T-helper 1 cell treated with Interleukin-12 subunit alpha and Interleukin-12 subunit beta and Interleukin-4 antibody, amounts not matched to agents 30 μg/mL and 1 μg/mL, for 36 hours (primary cell): Measurements from ENCODE around the gene SLC8A1.

Experiments
- H3K27ac Mint-ChIP-seq: one replicate; pipeline ENCODE4 v1.8.0; 2021; ENCODE audit warnings: mild to moderate bottlenecking, mixed read lengths
- H3K27me3 Mint-ChIP-seq: one replicate; pipeline ENCODE4 v1.8.0; 2021; ENCODE audit warnings: low read depth, mixed read lengths
- H3K36me3 Mint-ChIP-seq: one replicate; pipeline ENCODE4 v1.8.0; 2021; ENCODE audit warnings: low read depth, mixed read lengths
- H3K4me1 Mint-ChIP-seq: one replicate; pipeline ENCODE4 v1.8.0; 2021; ENCODE audit warnings: low read depth, mixed read lengths
- H3K4me3 Mint-ChIP-seq: one replicate; pipeline ENCODE4 v1.8.0; 2021; ENCODE audit warnings: mild to moderate bottlenecking, moderate library complexity, mixed read lengths
- H3K9me3 Mint-ChIP-seq: one replicate; pipeline ENCODE4 v1.8.0; 2021; ENCODE audit warnings: mixed read lengths

SLC8A1 gene

DNA sequence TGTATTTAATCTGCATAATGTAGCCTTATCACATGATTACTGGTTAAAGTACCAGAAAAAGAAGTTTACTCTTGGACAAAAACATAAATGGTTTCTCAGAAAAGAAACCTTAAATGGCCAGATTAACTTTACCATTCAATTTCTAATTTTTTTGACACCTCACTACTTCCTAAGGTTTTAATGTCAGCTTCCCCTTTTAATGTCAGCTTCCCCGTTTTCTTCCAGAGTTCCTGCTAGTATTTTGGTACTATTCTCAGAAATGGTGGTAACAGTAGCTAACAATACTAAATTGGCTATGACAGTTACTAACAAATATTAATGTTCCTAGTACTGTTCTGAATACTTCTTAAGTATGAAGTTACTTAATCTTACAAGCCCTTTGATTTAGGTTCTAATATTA lies 22.4 kb upstream of the SLC8A1 start:
- Mint-ChIP-seq H3K4me1 (no peaks in the 10 kb centered on the region), H3K36me3 (no peaks in the 10 kb centered on the region), H3K27me3 (no peaks in the 10 kb centered on the region), H3K4me3 (no peak overlapping the region), H3K27ac (no peak overlapping the region), H3K9me3 (no peaks in the 10 kb centered on the region)

DNA sequence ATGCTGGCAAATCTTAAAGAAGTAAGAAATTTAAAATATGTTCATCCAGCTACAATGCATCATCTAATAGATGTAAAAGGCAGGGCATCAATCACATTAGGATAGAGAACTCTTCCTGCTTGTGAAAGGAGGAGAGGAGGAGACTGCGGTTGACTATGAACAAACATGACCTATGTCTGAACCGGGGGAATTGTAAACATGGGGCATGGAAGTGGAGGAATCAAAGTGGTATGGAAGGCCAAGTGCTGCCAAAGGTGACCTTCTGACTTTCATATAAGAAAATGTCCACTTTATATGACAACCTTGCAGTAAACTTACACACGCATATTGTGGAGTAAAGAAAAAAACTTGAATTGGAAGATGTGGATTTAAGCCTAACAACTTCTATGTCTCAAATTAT lies 20.0 kb upstream of the SLC8A1 start:
- no peaks in the 10 kb centered on the region for H3K27me3 Mint-ChIP-seq
- H3K9me3 Mint-ChIP-seq: no peaks in the 10 kb centered on the region
- H3K27ac Mint-ChIP-seq: no peak overlapping the region
- H3K4me3 Mint-ChIP-seq: no peak overlapping the region
- no peaks in the 10 kb centered on the region for H3K4me1 Mint-ChIP-seq
- H3K36me3 Mint-ChIP-seq: no peaks in the 10 kb centered on the region

DNA sequence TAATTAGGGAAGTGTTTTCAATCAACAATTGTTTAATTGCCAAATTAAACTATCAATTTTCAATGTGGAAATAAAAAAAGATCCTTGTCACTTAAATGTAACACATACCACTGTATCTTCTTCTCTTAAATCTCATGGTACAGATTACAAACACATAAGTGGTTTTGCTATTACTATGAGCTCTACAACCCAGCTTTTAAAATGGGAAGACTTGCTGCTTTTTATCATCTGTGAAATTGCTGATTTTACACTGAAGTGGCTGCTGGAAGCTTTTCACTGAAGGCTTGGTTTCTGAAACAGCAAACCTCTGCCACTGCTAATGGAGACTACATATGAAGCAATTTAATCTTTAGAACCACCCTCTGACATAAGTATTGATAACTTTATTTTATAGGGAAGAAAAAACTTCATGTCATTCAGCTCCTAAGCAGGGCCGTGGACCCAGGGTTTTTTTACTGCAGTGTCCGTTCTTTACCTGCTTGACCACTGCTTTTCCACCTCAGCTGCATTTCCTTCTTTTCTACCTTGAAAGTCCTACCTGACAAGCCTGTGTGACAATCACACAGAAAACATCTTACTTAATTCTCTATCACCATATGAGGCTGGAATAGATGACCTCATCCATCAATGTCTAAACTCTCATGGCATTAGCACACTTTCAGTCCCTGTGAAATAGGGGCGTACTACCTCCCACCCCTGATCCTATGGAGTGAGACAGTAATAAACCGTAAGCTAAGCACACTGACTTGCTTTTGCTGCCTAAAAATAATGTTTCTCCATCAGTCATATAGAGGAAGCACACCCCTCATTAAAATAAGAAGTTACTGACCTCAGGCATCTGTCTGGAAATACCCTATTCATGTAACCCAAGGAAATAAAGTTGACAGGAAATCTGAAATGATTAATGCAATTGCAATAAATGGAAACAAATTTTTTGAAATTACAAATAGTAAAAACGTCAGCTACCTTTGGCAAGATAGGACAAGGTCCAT lies 19.2 kb upstream of the SLC8A1 start:
- H3K4me3 Mint-ChIP-seq: no peak overlapping the region
- H3K36me3 Mint-ChIP-seq: no peaks in the 10 kb centered on the region
- no peaks in the 10 kb centered on the region for H3K4me1 Mint-ChIP-seq
- no peak overlapping the region for H3K27ac Mint-ChIP-seq
- no peaks in the 10 kb centered on the region for H3K9me3 Mint-ChIP-seq
- H3K27me3 Mint-ChIP-seq: no peaks in the 10 kb centered on the region

DNA sequence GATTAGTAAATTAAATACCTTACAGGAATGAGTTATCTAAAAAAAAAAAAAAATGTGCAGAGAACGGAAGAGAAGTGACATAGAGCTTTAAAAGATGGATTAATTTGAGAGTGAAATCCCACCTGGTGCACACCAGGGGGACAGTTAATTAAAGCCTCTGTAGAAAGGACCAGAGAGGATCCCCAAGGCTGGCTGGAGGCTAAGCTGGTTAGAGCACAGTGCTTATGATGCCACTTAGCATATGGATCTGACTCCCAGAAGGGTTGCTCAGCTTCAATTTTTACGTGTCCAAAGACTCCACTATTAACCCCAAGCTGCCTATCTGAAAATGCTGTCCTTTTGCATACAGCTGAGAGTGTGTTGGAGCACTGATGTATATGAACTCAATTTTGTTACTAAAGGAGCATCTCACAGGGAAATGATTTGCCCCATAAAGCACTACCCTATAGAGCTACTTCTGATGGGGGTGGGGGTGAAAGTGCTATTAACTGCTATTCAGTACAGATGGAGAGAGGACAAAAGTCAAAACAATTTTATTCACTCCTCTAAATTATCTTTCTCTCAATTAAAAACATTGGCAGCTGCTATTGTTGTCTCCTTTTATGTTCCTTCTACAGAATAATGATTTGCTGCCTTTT lies 15.2 kb upstream of the SLC8A1 start:
- Mint-ChIP-seq H3K9me3 (no peaks in the 10 kb centered on the region), H3K27ac (no peak overlapping the region)

DNA sequence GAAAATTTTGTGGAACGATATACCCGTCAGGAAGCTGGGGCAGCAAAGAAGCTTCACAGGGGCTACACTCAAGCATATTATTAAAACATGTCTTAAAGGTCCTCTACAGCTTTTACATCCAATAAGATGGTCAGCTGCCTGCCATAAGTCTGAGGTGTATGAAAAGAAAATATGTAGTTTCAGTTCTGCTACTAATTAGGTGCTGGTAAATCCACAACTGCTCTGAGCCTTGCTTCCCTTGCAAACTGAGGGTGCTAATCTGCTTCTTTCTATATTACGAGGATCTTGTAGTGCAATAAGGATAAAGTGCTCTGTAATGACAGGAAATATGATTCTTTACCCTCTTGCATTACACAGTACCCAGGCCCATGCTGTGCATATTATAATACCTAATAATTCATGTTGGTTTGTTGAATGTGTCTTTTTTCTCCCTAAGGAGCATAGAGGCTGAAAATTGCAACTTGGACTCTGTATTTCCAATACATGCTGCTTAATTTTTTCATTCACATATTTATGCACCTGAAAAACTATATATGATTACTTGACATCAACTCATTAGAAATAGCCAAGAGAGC lies 14.5 kb upstream of the SLC8A1 start:
- Mint-ChIP-seq H3K4me3 (no peak overlapping the region), H3K27me3 (no peaks in the 10 kb centered on the region), H3K4me1 (no peaks in the 10 kb centered on the region), H3K36me3 (no peaks in the 10 kb centered on the region), H3K9me3 (no peaks in the 10 kb centered on the region), H3K27ac (no peak overlapping the region)

More for the DNA sequence above, 15.2 kb upstream of the SLC8A1 start:
- Mint-ChIP-seq H3K4me1 (no peaks in the 10 kb centered on the region), H3K27me3 (no peaks in the 10 kb centered on the region), H3K36me3 (no peaks in the 10 kb centered on the region), H3K4me3 (no peak overlapping the region)

DNA sequence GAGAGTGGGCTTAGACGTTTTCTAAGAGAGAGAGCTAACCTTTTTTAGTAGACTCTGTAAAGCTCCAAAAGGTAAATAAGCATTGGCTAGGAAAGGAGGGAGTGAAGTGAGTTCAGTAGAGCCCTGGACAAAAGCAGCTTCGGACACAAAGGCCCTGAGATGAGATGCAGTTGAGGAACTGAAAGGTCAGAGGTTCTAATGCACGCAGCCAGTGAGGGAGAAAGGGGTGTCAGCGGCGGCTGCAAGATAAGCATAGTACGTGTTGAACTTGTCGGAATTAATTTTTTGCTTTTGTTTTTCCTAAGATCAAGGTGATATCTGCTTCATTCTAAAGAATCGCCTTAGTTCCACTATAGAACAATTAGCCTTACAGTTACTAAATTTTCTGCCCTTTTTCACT lies 11.2 kb upstream of the SLC8A1 start:
- no peak overlapping the region for H3K27ac Mint-ChIP-seq
- no peaks in the 10 kb centered on the region for H3K36me3 Mint-ChIP-seq
- H3K27me3 Mint-ChIP-seq: no peaks in the 10 kb centered on the region
- no peaks in the 10 kb centered on the region for H3K4me1 Mint-ChIP-seq
- H3K9me3 Mint-ChIP-seq: no peaks in the 10 kb centered on the region
- no peak overlapping the region for H3K4me3 Mint-ChIP-seq

DNA sequence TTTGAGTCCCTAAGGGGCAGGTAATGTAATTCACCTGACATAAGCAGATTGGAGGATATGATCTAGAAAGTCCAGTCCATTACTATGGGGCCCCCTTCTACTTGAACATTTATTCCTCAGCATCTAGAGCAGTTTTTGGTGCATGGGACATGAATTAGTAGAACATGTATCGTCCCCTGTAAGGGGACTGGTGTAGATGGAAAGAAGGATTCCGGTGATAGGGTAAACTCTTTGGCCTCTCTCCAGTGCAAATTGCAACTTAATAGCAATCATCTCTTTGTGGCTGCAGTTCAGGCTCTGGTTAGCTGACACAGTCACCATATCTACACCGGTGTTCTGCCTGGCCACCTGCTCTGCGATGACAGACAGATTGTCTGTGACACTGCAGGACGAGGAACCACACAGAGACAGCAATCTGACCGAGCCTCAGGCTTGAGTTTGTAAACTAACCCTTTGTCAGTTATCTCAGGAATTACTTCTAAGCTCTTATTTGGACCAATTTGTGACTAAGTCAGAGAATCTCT lies 6.4 kb upstream of the SLC8A1 start:
- Mint-ChIP-seq H3K36me3 (no peaks in the 10 kb centered on the region), H3K27ac (no peak overlapping the region), H3K4me1 (no peaks in the 10 kb centered on the region), H3K9me3 (no peaks in the 10 kb centered on the region), H3K4me3 (no peak overlapping the region), H3K27me3 (peaks cover 24% of the 10 kb centered on the region)

DNA sequence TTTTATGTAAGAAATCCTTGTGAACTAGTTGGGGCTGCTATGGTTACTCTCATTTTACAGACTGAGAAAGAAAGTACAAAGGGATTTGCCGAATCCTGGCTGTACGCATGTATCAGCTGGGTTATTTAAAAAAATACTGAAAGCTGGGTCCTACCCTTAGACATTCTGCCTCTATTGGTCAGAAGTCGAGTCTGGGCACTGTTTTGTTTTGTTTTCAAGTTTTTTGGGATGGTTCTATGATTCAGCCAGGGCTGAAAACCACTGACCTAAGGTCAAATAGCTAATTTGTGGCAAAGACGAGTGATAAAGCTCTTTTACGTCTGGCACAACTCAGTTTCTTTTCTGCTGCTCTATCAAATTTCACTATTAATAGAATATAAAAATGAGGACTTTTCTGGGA lies 5.9 kb upstream of the SLC8A1 start:
- H3K27me3 Mint-ChIP-seq: peaks cover 28% of the 10 kb centered on the region
- H3K4me3 Mint-ChIP-seq: no peak overlapping the region
- H3K9me3 Mint-ChIP-seq: no peaks in the 10 kb centered on the region

DNA sequence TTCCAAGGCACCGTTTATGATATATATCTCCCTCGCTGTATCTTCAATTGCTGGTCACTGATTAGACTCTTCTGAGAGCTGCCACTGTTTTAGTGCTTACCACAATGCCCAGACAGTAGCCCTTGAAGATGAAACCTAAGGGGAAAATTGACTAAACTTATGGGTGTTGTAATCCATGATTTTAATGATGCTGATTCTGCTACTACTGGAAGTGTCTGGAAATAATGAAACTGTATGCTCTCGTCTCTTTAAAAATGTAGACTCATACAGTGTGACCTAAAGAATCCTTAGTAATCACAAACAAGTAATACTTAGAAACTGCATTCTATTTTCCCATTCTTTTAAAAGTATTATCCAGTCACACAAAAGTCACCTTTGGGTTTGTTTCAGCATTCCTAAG lies 5.5 kb upstream of the SLC8A1 start:
- no peak overlapping the region for H3K27ac Mint-ChIP-seq
- H3K27me3 Mint-ChIP-seq: peaks cover 32% of the 10 kb centered on the region
- H3K4me3 Mint-ChIP-seq: no peak overlapping the region
- peaks cover 2% of the 10 kb centered on the region for H3K4me1 Mint-ChIP-seq
- no peaks in the 10 kb centered on the region for H3K9me3 Mint-ChIP-seq
- no peaks in the 10 kb centered on the region for H3K36me3 Mint-ChIP-seq

More for the DNA sequence above, 5.9 kb upstream of the SLC8A1 start:
- no peak overlapping the region for H3K27ac Mint-ChIP-seq
- H3K4me1 Mint-ChIP-seq: no peaks in the 10 kb centered on the region
- H3K36me3 Mint-ChIP-seq: no peaks in the 10 kb centered on the region

DNA sequence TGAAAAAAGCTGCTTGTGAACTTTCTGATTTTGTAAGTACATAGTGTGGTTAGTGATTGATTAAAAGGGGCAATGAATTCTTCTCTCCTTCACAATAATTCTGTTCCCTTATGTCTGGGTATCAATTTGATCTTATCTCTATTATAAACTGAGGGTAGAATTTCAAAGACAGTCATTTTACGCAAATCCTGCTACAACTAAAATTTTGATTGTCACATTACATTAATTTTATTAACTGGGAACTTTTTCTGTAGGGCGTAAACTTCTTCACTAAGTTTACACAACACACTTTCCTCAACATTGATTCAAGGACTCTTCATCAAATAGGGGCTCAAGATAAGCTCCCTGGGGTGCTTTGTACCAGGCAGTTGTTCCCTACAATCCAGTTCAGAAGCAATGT lies 5.0 kb upstream of the SLC8A1 start:
- no peak overlapping the region for H3K4me3 Mint-ChIP-seq
- peaks cover 35% of the 10 kb centered on the region for H3K27me3 Mint-ChIP-seq
- H3K27ac Mint-ChIP-seq: no peak overlapping the region
- H3K36me3 Mint-ChIP-seq: no peaks in the 10 kb centered on the region
- H3K4me1 Mint-ChIP-seq: peaks cover 3% of the 10 kb centered on the region
- H3K9me3 Mint-ChIP-seq: no peaks in the 10 kb centered on the region

DNA sequence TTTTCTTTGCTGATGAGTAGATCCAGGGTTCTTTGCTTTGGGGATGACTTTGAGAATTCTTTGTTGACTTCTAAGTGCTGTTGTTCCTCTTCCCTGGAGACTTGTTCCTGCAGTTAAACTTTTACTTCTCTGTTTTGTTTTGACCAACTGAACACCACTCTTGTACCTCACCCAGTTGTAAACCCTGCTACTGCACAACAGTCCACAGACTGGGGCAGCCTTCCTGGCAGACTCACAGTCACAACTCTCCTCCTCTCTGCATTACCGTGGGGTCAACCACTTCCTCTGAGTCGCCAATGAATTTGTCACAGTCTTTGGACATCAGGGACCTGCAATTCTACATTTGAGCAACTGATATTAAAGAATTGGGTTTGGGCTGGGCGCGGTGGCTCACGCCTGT lies 3.8 kb upstream of the SLC8A1 start:
- Mint-ChIP-seq H3K4me1 (peaks cover 11% of the 10 kb centered on the region), H3K4me3 (no peak overlapping the region), H3K27ac (no peak overlapping the region), H3K36me3 (peaks cover 1% of the 10 kb centered on the region), H3K9me3 (no peaks in the 10 kb centered on the region), H3K27me3 (peaks cover 47% of the 10 kb centered on the region)

DNA sequence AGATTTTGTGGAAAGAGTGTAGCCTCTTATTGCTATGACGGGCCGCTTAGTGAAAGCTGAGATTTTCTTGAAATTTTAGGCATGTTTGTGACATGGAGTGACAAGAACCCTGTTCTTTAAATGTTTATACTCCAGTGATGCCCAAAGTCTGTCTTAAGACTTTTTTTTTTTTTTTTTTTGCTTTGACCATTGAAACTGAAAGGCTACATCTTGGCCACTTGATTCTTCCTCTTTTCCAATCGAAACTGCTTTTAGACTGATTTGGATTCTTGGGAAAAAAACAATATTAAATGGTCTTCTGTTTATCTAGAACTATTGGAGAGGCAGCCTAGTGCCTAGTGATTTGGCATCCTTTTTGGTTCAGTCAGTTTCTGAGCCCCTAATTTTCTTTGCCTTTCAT lies 2.4 kb upstream of the SLC8A1 start:
- Mint-ChIP-seq H3K27ac (no peak overlapping the region), H3K4me1 (peaks cover 17% of the 10 kb centered on the region), H3K36me3 (peaks cover 1% of the 10 kb centered on the region), H3K27me3 (peaks cover 61% of the 10 kb centered on the region), H3K4me3 (no peak overlapping the region), H3K9me3 (no peaks in the 10 kb centered on the region)

DNA sequence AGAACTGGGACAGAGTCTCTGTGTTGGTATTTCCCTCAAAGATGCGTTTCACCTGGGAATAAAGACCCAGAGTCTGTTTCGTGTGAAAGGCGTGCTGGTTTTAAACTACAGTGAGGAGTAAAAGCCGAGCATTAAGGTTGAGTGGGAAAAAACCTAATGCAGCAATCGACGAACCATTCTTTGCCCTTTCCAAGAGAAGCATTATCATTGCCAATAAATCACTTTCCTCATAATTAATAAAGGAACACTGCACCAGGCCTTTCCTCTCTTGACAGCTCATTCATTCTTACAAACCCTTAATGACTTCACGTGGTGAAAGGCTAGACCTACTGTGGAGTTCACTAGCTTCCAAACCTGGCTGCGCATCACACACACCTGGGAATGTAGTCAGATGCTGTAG lies 896 bp upstream of the SLC8A1 start:
- Mint-ChIP-seq H3K27me3 (peaks cover 75% of the 10 kb centered on the region), H3K36me3 (peaks cover 1% of the 10 kb centered on the region), H3K27ac (no peak overlapping the region), H3K4me3 (peak overlapping the region; percentile 83), H3K9me3 (no peaks in the 10 kb centered on the region), H3K4me1 (peaks cover 17% of the 10 kb centered on the region)

DNA sequence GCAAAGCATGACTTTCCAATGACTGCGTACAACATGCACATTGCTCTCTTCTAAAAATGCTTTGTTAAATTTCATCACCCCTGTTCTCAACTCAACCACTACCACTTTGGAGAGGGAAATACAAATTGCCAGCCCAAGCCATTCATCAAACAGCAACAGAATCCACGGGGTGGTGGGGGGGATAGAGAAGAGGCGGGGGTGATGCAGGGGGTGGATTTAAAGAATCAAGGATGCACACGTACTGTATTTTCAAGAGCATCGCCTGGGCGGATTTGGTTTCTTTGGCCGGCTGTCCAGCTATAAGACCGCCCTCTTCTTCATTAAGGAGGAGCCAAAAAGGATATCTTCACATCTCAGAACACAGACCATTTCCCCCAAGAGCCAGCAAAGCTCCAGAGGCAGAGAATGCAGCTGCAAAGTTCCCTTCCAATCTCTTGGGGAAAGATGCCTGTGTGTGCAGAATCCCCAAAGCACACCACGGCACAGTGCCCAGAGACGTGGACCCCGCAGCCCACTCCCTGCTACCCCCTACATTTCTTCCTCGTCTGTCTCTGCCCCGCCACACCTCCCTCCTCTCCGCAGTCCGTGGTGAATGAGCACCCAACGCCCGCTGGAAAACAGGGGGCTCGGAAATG lies 977 bp downstream of the SLC8A1 start:
- Mint-ChIP-seq H3K36me3 (peaks cover 1% of the 10 kb centered on the region), H3K27me3 (peaks cover 73% of the 10 kb centered on the region), H3K4me3 (peak overlapping the region; percentile 90), H3K4me1 (peaks cover 17% of the 10 kb centered on the region), H3K27ac (no peak overlapping the region), H3K9me3 (no peaks in the 10 kb centered on the region)
